HPDE6-E6E7 (cell line): ENCODE results near the gene DYNLT1.
"Not testable (repeated sequence)": the region's sequence is repeated elsewhere in the genome, so short reads cannot be mapped to it uniquely, and the experiment has no call there.

Source experiments
- DNase-seq: peaks from one replicate; pipeline ENCODE4 v3.0.0; 2011; ENCODE audit warnings: missing footprints; ENCODE audit errors: extremely low spot score

Gene DYNLT1

GRCh38 chr6:158624684-158625682 lies 19.6 kb downstream of the DYNLT1 start:
- no peak for DNase-seq

GRCh38 chr6:158622545-158623190 lies 21.9 kb downstream of the DYNLT1 start:
- DNase-seq: no peak

GRCh38 chr6:158621694-158622544 lies 22.6 kb downstream of the DYNLT1 start:
- DNase-seq: no peak

GRCh38 chr6:158620963-158621693 lies 23.4 kb downstream of the DYNLT1 start:
- DNase-seq: no peak

GRCh38 chr6:158619922-158620801 lies 24.4 kb downstream of the DYNLT1 start:
- no peak for DNase-seq

GRCh38 chr6:158618289-158618688 lies 26.3 kb downstream of the DYNLT1 start:
- DNase-seq: not testable (repeated sequence)

GRCh38 chr6:158614606-158615005 lies 29.9 kb downstream of the DYNLT1 start:
- DNase-seq: not testable (repeated sequence)

- DNase-seq: no peak
Observed at GRCh38 chr6:158611541-158612370, 32.8 kb downstream of the DYNLT1 start.

GRCh38 chr6:158611039-158611438 lies 33.5 kb downstream of the DYNLT1 start:
- no peak for DNase-seq

GRCh38 chr6:158610319-158610968 lies 34.1 kb downstream of the DYNLT1 start:
- DNase-seq: no peak

- DNase-seq: no peak
Observed at GRCh38 chr6:158609455-158610155, 34.9 kb downstream of the DYNLT1 start.

- DNase-seq: no peak
Observed at GRCh38 chr6:158608221-158608620, 36.3 kb downstream of the DYNLT1 start.

- no peak for DNase-seq
Observed at GRCh38 chr6:158607411-158608170, 37.0 kb downstream of the DYNLT1 start.

GRCh38 chr6:158606935-158607334 lies 37.6 kb downstream of the DYNLT1 start:
- no peak for DNase-seq

- not testable (repeated sequence) for DNase-seq
Observed at GRCh38 chr6:158606011-158606410, 38.5 kb downstream of the DYNLT1 start.

GRCh38 chr6:158605266-158605878 lies 39.2 kb downstream of the DYNLT1 start:
- peak; percentile 48 for DNase-seq

GRCh38 chr6:158604048-158604406 lies 40.5 kb downstream of the DYNLT1 start:
- DNase-seq: no peak
